ENCODE results near the gene UBD.

The UBD gene

GRCh38 chr6:29591677-29592076 lies 32.1 kb upstream of the UBD start:
- Histone ChIP-seq H3F3A (ENCODE audit: insufficient read depth) (no peaks in the 10 kb centered on the region), H3K9me3 (ENCODE audit: insufficient read depth, low read length) (no peaks in the 10 kb centered on the region), H3K27me3 (ENCODE audit: low read length) (no peaks in the 10 kb centered on the region), H3K4me2 (ENCODE audit: low read depth, low read length, poor library complexity, severe bottlenecking) (no peak overlapping the region), H4K20me1 (ENCODE audit: low read depth, low read length) (no peaks in the 10 kb centered on the region), H3K4me3 (ENCODE audit: insufficient read depth, low read length, poor library complexity, severe bottlenecking) (no peak overlapping the region), H2AFZ (ENCODE audit: low read depth, low read length, severe bottlenecking) (no peak overlapping the region), H3K79me2 (ENCODE audit: insufficient read depth, low read length) (no peaks in the 10 kb centered on the region), H3K9ac (ENCODE audit: low read length) (no peak overlapping the region), H3K27ac (ENCODE audit: low read depth, low read length) (no peak overlapping the region), H3K9me2 (replicated peaks; ENCODE audit: insufficient read depth, low read length) (no peaks in the 10 kb centered on the region), H3K36me3 (ENCODE audit: low read length) (no peaks in the 10 kb centered on the region)
- TF ChIP-seq, protein P1, sequence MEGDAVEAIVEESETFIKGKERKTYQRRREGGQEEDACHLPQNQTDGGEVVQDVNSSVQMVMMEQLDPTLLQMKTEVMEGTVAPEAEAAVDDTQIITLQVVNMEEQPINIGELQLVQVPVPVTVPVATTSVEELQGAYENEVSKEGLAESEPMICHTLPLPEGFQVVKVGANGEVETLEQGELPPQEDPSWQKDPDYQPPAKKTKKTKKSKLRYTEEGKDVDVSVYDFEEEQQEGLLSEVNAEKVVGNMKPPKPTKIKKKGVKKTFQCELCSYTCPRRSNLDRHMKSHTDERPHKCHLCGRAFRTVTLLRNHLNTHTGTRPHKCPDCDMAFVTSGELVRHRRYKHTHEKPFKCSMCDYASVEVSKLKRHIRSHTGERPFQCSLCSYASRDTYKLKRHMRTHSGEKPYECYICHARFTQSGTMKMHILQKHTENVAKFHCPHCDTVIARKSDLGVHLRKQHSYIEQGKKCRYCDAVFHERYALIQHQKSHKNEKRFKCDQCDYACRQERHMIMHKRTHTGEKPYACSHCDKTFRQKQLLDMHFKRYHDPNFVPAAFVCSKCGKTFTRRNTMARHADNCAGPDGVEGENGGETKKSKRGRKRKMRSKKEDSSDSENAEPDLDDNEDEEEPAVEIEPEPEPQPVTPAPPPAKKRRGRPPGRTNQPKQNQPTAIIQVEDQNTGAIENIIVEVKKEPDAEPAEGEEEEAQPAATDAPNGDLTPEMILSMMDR (IDR thresholded peaks at IDR 0.05; ENCODE audit: insufficient read depth, low read length, poor library complexity, severe bottlenecking): no peak
- TF ChIP-seq EZH2phosphoT487 (conservative IDR thresholded peaks at IDR 0.05; ENCODE audit: low read length): no peak

DNA sequence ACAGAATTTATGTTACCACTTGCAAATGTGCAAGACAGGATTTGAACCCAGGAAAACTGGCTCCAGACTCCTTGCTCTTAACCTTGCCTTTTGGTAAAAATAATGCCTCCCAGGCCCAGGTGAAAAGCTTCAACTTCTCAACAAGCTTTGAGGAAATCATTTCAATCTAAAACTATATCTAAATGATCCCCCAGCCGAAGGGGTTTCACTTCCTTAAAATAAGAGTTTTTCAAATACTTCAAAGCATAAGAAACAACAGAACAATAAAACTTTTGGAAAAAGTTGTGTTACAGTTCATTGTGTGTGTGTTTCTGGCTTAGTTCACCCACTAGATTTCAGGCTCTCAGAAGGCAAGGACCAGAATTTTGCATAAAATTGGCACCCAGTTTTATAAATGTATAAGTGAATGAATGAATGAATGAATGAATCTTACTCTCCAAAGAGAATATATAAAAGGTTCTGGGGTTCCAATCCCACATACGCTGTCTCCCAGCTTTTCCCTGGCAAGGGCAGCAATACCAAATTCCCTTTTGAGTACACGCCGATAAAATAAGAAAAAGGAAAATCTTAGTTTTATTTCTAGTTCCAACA lies 30.8 kb upstream of the UBD start:
- no peak overlapping the region for H2AFZ ChIP-seq (ENCODE audit: low read depth, low read length, severe bottlenecking)

DNA sequence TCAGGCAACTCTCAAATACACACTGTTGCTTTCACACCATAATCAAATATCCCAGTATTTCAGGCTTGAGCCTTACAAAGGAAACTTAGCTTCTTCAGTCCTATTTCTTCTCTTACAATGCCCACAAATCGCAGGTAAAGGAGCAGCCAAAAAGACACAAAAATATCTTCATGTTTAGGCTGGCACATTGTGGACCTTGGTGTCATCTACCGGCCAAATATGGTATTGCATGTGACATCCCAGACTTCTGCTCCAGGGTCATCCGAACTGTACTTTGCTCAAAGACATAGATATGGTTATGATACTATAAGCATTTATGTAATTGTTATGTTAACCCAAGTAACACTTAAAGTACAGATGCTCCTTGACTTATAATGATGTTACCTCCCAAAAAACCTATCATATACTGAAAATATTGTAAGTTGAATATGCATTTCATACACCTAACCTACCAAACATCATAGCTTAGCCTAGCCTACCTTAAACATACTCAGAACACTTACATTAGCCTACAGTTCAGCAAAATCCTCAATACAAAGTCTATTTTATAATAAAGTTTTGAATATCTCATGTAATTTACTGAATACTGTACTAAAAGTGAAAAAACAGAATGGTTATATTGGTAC lies 30.0 kb upstream of the UBD start:
- H3F3A ChIP-seq (ENCODE audit: insufficient read depth): no peaks in the 10 kb centered on the region
- no peaks in the 10 kb centered on the region for H3K9me3 ChIP-seq (ENCODE audit: insufficient read depth, low read length)
- no peak for TF ChIP-seq EZH2phosphoT487 (conservative IDR thresholded peaks at IDR 0.05; ENCODE audit: low read length)
- TF ChIP-seq, protein P1 (IDR thresholded peaks at IDR 0.05; ENCODE audit: insufficient read depth, low read length, poor library complexity, severe bottlenecking): peak; percentile 96
- no peaks in the 10 kb centered on the region for H3K9me2 ChIP-seq (replicated peaks; ENCODE audit: insufficient read depth, low read length)
- H2AFZ ChIP-seq (ENCODE audit: low read depth, low read length, severe bottlenecking): no peak overlapping the region
- no peaks in the 10 kb centered on the region for H3K79me2 ChIP-seq (ENCODE audit: insufficient read depth, low read length)
- no peaks in the 10 kb centered on the region for H4K20me1 ChIP-seq (ENCODE audit: low read depth, low read length)
- H3K27me3 ChIP-seq (ENCODE audit: low read length): no peaks in the 10 kb centered on the region
- H3K36me3 ChIP-seq (ENCODE audit: low read length): no peaks in the 10 kb centered on the region
- no peak overlapping the region for H3K9ac ChIP-seq (ENCODE audit: low read length)
- H3K27ac ChIP-seq (ENCODE audit: low read depth, low read length): no peak overlapping the region
- H3K4me3 ChIP-seq (ENCODE audit: insufficient read depth, low read length, poor library complexity, severe bottlenecking): no peak overlapping the region
- H3K4me2 ChIP-seq (ENCODE audit: low read depth, low read length, poor library complexity, severe bottlenecking): no peak overlapping the region

More for the DNA sequence above, 30.8 kb upstream of the UBD start:
- Histone ChIP-seq H3K36me3 (ENCODE audit: low read length) (no peaks in the 10 kb centered on the region), H4K20me1 (ENCODE audit: low read depth, low read length) (no peaks in the 10 kb centered on the region), H3K27ac (ENCODE audit: low read depth, low read length) (no peak overlapping the region), H3K9ac (ENCODE audit: low read length) (no peak overlapping the region), H3K9me3 (ENCODE audit: insufficient read depth, low read length) (no peaks in the 10 kb centered on the region), H3F3A (ENCODE audit: insufficient read depth) (no peaks in the 10 kb centered on the region), H3K4me3 (ENCODE audit: insufficient read depth, low read length, poor library complexity, severe bottlenecking) (no peak overlapping the region), H3K9me2 (replicated peaks; ENCODE audit: insufficient read depth, low read length) (no peaks in the 10 kb centered on the region), H3K4me2 (ENCODE audit: low read depth, low read length, poor library complexity, severe bottlenecking) (no peak overlapping the region), H3K79me2 (ENCODE audit: insufficient read depth, low read length) (no peaks in the 10 kb centered on the region), H3K27me3 (ENCODE audit: low read length) (no peaks in the 10 kb centered on the region)
- TF ChIP-seq, protein P1 (IDR thresholded peaks at IDR 0.05; ENCODE audit: insufficient read depth, low read length, poor library complexity, severe bottlenecking): no peak
- no peak for TF ChIP-seq EZH2phosphoT487 (conservative IDR thresholded peaks at IDR 0.05; ENCODE audit: low read length)
